NB4 (cell line): Measurements from ENCODE around the gene GNE.

Source experiments
- CTCF ChIP-seq: IDR thresholded peaks from one replicate; pipeline ENCODE4 v1.5.1; 2012; ENCODE audit warnings: low read depth, low read length
- POLR2A ChIP-seq: IDR thresholded peaks from 2 replicates; pipeline ENCODE4 v1.6.1; 2011; ENCODE audit warnings: mild to moderate bottlenecking; ENCODE audit not compliant: insufficient read length; ENCODE audit errors: extremely low read depth

- TF ChIP-seq CTCF (no peak), POLR2A (no peak)
Measured at GRCh38 chr9:36301227-36301626, 43.0 kb upstream of the GNE start.
